LHCN-M2 (cell line): Measurements from ENCODE around the gene KRT12. TPM values are rescaled to one million over a fixed set of nuclear protein-coding genes. Genes with fewer than 3 reads are reported as not detected.

Experiments used
- DNase-seq: peaks from one replicate; pipeline ENCODE4 v3.0.0-alpha.2; 2012; ENCODE audit warnings: low read depth
- polyA plus RNA-seq: library from polyadenylated mRNA; unstranded; fragments of >200 nt; gene quantifications from one replicate; pipeline ENCODE4 v1.2.1, GENCODE V29; 2012; ENCODE audit warnings: missing spikeins
- total RNA-seq: library from RNA; depleted of rRNA; stranded (reverse); fragments of >200 nt; gene quantifications from 2 replicates; pipeline ENCODE4 v1.2.3, GENCODE V29; 2014; rRNA removed

The KRT12 gene
- total RNA-seq, result not detected in 2 replicates
- not detected for polyA plus RNA-seq

- no peak for DNase-seq
Measured at GRCh38 chr17:40866838-40867237, at the start of gene KRT12. Gene KRT12 (minus strand): TSS chr17:40867223. CDS start chr17:40867186, 37 bp downstream.

GRCh38 chr17:40916366-40916765 is 49.3 kb upstream of the KRT12 start:
- no peak for DNase-seq

- DNase-seq, result peak; percentile 51
Measured at GRCh38 chr17:40915721-40916256, 48.8 kb upstream of the KRT12 start.

GRCh38 chr17:40915199-40915661 is 48.2 kb upstream of the KRT12 start:
- peak; percentile 91 for DNase-seq

- DNase-seq, result no peak
Measured at GRCh38 chr17:40914075-40914855, 47.2 kb upstream of the KRT12 start.

GRCh38 chr17:40912486-40913210 is 45.6 kb upstream of the KRT12 start:
- no peak for DNase-seq

GRCh38 chr17:40910441-40910841 is 43.4 kb upstream of the KRT12 start:
- peak; percentile 37 for DNase-seq

GRCh38 chr17:40909755-40910154 is 42.7 kb upstream of the KRT12 start:
- DNase-seq, result peak; percentile 60

- peak; percentile 97 for DNase-seq
Measured at GRCh38 chr17:40909351-40909750, 42.3 kb upstream of the KRT12 start.

GRCh38 chr17:40906613-40907012 is 39.6 kb upstream of the KRT12 start:
- DNase-seq, result no peak

- DNase-seq, result no peak
Measured at GRCh38 chr17:40905370-40905769, 38.3 kb upstream of the KRT12 start.

GRCh38 chr17:40903129-40903847 is 36.3 kb upstream of the KRT12 start:
- peak; percentile 41 for DNase-seq

- DNase-seq, result no peak
Measured at GRCh38 chr17:40902498-40902897, 35.5 kb upstream of the KRT12 start.

- DNase-seq, result peak; percentile 18
Measured at GRCh38 chr17:40901981-40902474, 35.0 kb upstream of the KRT12 start.

- DNase-seq, result no peak
Measured at GRCh38 chr17:40900809-40901356, 33.9 kb upstream of the KRT12 start.

GRCh38 chr17:40896916-40897455 is 30.0 kb upstream of the KRT12 start:
- DNase-seq, result no peak

- DNase-seq, result no peak
Measured at GRCh38 chr17:40895106-40895730, 28.2 kb upstream of the KRT12 start.

GRCh38 chr17:40888196-40888720 is 21.2 kb upstream of the KRT12 start:
- DNase-seq, result no peak

- DNase-seq, result peak; percentile 21
Measured at GRCh38 chr17:40886090-40886489, 19.1 kb upstream of the KRT12 start.
